WI38 (cell line): ENCODE data around the gene MVB12B.
"Not testable (repeated sequence)": the region's sequence is repeated elsewhere in the genome, so short reads cannot be mapped to it uniquely, and the experiment has no call there.

Experiments
- H3K4me3 ChIP-seq: 2 replicates; pipeline ENCODE4 v1.5.1; 2011; ENCODE audit warnings: low read depth, mild to moderate bottlenecking, control low read depth, low read length
- TF ChIP-seq, protein P1 (sequence below): IDR thresholded peaks from 2 replicates; pipeline ENCODE4 v1.5.1; 2012; ENCODE audit warnings: low read depth, mild to moderate bottlenecking, control low read depth, low read length

The MVB12B gene

DNA sequence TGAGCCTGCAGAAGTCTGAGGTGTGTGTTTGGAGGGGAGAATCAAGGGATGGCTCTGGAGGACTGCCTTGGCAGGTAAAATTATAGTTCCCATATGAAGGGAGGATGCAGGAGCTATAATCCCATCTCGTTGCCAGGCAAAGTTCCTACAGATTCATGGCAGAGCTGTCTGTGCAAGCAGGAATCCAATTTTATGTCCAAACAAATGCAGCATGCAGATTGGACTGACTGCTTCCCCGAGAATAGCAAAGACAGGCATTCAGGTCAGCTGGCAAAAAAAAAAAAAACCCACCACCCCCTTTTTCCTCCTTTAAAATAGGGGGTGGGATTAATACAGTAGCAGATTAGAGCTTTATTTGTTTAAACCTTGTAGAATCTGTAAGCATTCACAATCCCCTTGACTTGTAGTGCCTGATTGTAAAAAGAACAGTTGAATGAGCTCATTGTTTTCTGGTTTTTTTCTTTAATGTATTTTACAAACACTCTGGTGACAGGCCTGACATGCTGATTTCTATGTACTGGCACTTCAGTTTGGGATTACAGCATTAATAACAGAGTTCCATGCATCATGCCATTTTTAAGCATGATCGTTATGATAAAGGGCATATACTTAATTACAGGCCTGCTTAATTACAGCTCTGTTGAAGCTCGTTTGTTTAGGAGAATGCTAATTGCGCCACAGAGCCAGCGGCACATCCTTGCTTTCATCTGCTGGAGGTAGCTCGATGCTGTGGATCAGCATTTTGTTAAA is 145.7 kb downstream of the MVB12B start:
- no peak overlapping the region for H3K4me3 ChIP-seq
- TF ChIP-seq, protein P1, sequence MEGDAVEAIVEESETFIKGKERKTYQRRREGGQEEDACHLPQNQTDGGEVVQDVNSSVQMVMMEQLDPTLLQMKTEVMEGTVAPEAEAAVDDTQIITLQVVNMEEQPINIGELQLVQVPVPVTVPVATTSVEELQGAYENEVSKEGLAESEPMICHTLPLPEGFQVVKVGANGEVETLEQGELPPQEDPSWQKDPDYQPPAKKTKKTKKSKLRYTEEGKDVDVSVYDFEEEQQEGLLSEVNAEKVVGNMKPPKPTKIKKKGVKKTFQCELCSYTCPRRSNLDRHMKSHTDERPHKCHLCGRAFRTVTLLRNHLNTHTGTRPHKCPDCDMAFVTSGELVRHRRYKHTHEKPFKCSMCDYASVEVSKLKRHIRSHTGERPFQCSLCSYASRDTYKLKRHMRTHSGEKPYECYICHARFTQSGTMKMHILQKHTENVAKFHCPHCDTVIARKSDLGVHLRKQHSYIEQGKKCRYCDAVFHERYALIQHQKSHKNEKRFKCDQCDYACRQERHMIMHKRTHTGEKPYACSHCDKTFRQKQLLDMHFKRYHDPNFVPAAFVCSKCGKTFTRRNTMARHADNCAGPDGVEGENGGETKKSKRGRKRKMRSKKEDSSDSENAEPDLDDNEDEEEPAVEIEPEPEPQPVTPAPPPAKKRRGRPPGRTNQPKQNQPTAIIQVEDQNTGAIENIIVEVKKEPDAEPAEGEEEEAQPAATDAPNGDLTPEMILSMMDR = no peak

GRCh38 chr9:126472948-126473298 is 146.3 kb downstream of the MVB12B start:
- H3K4me3 ChIP-seq = no peak overlapping the region
- TF ChIP-seq, protein P1 = no peak

- H3K4me3 ChIP-seq = no peak overlapping the region
- TF ChIP-seq, protein P1 = no peak
These were observed 147.7 kb downstream of the MVB12B start for GRCh38 chr9:126474206-126474765.

GRCh38 chr9:126474786-126475485 is 148.3 kb downstream of the MVB12B start:
- TF ChIP-seq, protein P1 = no peak

DNA sequence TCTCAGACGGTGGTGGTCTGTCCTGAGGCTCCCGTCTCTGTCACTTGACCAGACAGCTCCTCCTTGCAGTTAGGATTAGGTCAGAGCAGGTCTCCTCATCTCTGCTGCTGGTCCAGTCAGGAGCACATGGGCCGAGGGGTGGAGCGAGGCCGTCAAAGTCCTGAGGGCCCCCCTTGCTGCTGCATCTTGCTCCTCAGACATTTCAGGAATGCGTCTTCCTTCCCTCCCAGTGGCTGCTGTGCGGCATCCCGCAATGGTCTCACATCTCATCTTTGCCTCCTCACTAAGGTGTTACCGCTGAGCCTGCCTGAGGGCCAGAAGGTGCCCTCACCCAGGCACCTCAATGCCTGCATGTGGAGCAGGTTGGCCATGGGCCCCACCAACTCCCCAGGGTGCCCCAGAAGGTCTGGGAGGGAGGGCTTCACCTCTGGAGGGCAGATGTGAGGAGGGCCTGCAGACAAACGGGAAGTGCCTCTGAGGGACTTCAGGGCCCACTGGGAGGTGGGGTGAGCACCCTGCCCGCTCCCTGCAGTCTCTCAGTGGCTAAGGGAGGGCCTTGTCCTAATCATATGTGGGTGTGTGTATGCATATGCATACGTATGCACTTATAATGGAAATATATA is 149.4 kb downstream of the MVB12B start:
- TF ChIP-seq, protein P1 = no peak
- no peak overlapping the region for H3K4me3 ChIP-seq

More at GRCh38 chr9:126474786-126475485, 148.3 kb downstream of the MVB12B start:
- H3K4me3 ChIP-seq = no peak overlapping the region

GRCh38 chr9:126477432-126477831 is 150.8 kb downstream of the MVB12B start:
- H3K4me3 ChIP-seq = not testable (repeated sequence)

DNA sequence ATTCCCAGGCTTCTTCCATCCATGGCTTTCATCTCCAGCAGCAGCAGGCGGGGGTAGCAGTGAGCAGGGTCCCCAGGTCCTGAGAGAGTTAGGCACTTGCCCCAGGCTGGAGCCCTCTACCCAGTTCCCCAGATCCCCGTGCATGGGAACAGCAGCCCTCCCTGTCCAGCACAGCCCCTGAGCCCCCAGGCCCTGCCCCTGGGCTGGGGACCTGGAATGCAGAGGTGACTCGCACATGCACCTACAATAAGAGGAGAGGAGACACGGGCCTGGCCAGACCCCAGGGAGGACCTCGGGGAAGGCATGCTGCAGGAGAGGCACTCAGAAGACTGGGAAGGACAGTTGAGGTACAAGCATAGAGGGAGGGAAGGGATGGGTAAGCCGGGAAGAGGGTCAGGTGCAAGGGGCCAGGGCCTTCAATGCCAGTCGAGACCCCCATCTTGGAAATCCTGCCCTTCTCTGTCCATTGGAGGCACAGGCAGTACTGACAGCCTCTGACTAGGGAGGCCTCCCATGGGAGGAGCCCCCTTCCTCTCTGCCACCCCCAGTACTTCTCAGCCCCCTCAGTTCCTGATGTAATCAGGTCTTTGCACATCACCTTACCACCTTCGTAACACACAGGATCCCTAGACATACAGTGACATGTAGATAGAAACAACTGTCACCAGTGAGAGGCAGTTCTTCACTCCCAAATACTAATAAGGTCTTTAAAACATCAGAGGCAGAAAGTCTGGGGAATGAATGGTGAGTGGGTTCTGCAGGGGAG is 151.8 kb downstream of the MVB12B start:
- TF ChIP-seq, protein P1 = no peak
- H3K4me3 ChIP-seq = no peak overlapping the region
